Left cardiac atrium (tissue), 4 donors: Measurements from ENCODE around the gene ETV5. TPM values are rescaled to one million over a fixed set of nuclear protein-coding genes. Genes with fewer than 3 reads are reported as not detected.

Experiments used
- ATAC-seq, 2 donors: fragments of 200-7000 bp; cut with Tn5 transposase; one replicate each; pipeline ENCODE4 v1.9.1; 2020; ENCODE audit warnings: mild to moderate bottlenecking in 2 of 2, moderate library complexity in 2 of 2
- DNase-seq: peaks from one replicate; pipeline ENCODE4 v3.0.0-alpha.2; 2020
- intact Hi-C, 2 donors: fragments of 100-400 bp; cut with DNase I; formaldehyde crosslinking; loops; one replicate each; pipeline versions ENCODE4 v1.14.1 to v1.15.1; 2022 to 2023
- total RNA-seq, 2 donors: library from RNA; stranded (reverse); fragmentation: NEBNext Ultra II Directional; extraction: Animal tissue kit (Norgen Biotek cat#: 25700); gene quantifications; one replicate each; pipeline ENCODE4 v1.2.1, GENCODE V29; 2021
- donor health status: DM: no; HTN: yes; CAD: no.
- donor health status: DM: no; HTN: yes; CAD: no; lungs with severe emphysema.
- donor health status: DM: yes; HTN: yes; CAD: no.
- donor health status: Dilated cardiomyopathy.

The ETV5 gene
- total RNA-seq, 2 donors from 2014 or later: 12.5 to 24.0 TPM

- intact Hi-C loops: no loop called here
- no peak for ATAC-seq
- no peak for DNase-seq
These were observed 18.6 kb upstream of the ETV5 start for GRCh38 chr3:186127463-186127862.

- intact Hi-C loops: no loop called here
- DNase-seq (no peak), ATAC-seq (no peak)
These were observed 16.2 kb upstream of the ETV5 start for GRCh38 chr3:186125118-186125517.

GRCh38 chr3:186124592-186124991, 15.7 kb upstream of the ETV5 start:
- intact Hi-C loops: loop anchor here in 1 of 2 donors (5.0 kb wide), 1 partner anchor 122 kb away; no protein-coding TSS in a partner anchor
- no peak for ATAC-seq
- DNase-seq: no peak

GRCh38 chr3:186123012-186123411, 14.1 kb upstream of the ETV5 start:
- intact Hi-C loops: loop anchor here in 1 of 2 donors (5.0 kb wide), 1 partner anchor 121 kb away; no protein-coding TSS in a partner anchor
- DNase-seq (no peak), ATAC-seq (no peak)

GRCh38 chr3:186121968-186122367, 13.1 kb upstream of the ETV5 start:
- ATAC-seq (peak; percentile 49 to 50), DNase-seq (no peak)
- intact Hi-C loops: loop anchor here in 1 of 2 donors (5.0 kb wide), 1 partner anchor 120 kb away; no protein-coding TSS in a partner anchor

GRCh38 chr3:186121278-186121677, 12.4 kb upstream of the ETV5 start:
- intact Hi-C loops: loop anchor here in 1 of 2 donors (5.0 kb wide), 1 partner anchor 119 kb away; no protein-coding TSS in a partner anchor
- DNase-seq: no peak
- ATAC-seq: no peak

- DNase-seq (no peak), ATAC-seq (no peak)
- intact Hi-C loops: no loop called here
These were observed 10.6 kb upstream of the ETV5 start for GRCh38 chr3:186119499-186119898.

GRCh38 chr3:186118692-186119091, 9.8 kb upstream of the ETV5 start:
- DNase-seq: no peak
- intact Hi-C loops: no loop called here
- ATAC-seq: no peak

- ATAC-seq (no peak), DNase-seq (no peak)
- intact Hi-C loops: no loop called here
These were observed 8.7 kb upstream of the ETV5 start for GRCh38 chr3:186117521-186118134.

- no peak for DNase-seq
- peak in 1 of 2 donors; percentile 54 for ATAC-seq
- intact Hi-C loops: no loop called here
These were observed 6.5 kb upstream of the ETV5 start for GRCh38 chr3:186115239-186115996.

GRCh38 chr3:186110975-186111974, 2.4 kb upstream of the ETV5 start:
- DNase-seq: no peak
- intact Hi-C loops: no loop called here
- ATAC-seq: no peak

GRCh38 chr3:186109897-186110803, 1.3 kb upstream of the ETV5 start:
- no peak for ATAC-seq
- DNase-seq: peak; percentile 36
- intact Hi-C loops: loop anchor here in 1 of 2 donors (10.0 kb wide), 1 partner anchor 135 kb away; no protein-coding TSS in a partner anchor

GRCh38 chr3:186108106-186108940, 566 bp downstream of the ETV5 start:
- peak; percentile 4 to 6 for ATAC-seq
- DNase-seq: peak; percentile 49
- intact Hi-C loops: loop anchor here in 1 of 2 donors (10.0 kb wide), 1 partner anchor 136 kb away; no protein-coding TSS in a partner anchor

- intact Hi-C loops: loop anchor here in 1 of 2 donors (10.0 kb wide), 1 partner anchor 137 kb away; no protein-coding TSS in a partner anchor
- peak in 1 of 2 donors; percentile 23 for ATAC-seq
- DNase-seq: peak; percentile 64
These were observed 1.4 kb downstream of the ETV5 start for GRCh38 chr3:186107215-186108105.

GRCh38 chr3:186105543-186105942, 3.3 kb downstream of the ETV5 start:
- ATAC-seq: no peak
- DNase-seq: no peak
- intact Hi-C loops: loop anchor here in 1 of 2 donors (10.0 kb wide), 1 partner anchor 139 kb away; no protein-coding TSS in a partner anchor

GRCh38 chr3:186102687-186103086, 6.2 kb downstream of the ETV5 start:
- ATAC-seq: no peak
- DNase-seq: no peak
- intact Hi-C loops: loop anchor here in 1 of 2 donors (10.0 kb wide), 1 partner anchor 142 kb away; no protein-coding TSS in a partner anchor
